Activated CD4-positive, alpha-beta T cell treated with anti-CD3 and anti-CD28 coated beads for 36 hours (primary cell): ENCODE results near the gene TMEM132D. TPM values are rescaled to one million over a fixed set of nuclear protein-coding genes. Genes with fewer than 3 reads are reported as not detected.
"Not testable (repeated sequence)": the region's sequence is repeated elsewhere in the genome, so short reads cannot be mapped to it uniquely, and the experiment has no call there.

Experiments
- ATAC-seq: fragments of 200-7000 bp; cut with Tn5 transposase; one replicate; pipeline ENCODE4 v1.10.0; 2021; ENCODE audit warnings: mild to moderate bottlenecking, moderate library complexity
- CTCF ChIA-PET: fragments of 350-600 bp; sonication (Branson Sonifier 250); formaldehyde crosslinking; loops from one replicate; lab custom pipeline; 2021; ENCODE audit warnings: antibody characterized with exemption; lab: Charles Lee
- POLR2A ChIA-PET: fragments of 350-600 bp; sonication (Branson Sonifier 250); formaldehyde crosslinking; loops from one replicate; lab custom pipeline; 2021; ENCODE audit warnings: antibody characterized with exemption, inconsistent platforms; lab: Charles Lee
- DNase-seq: peaks from one replicate; pipeline ENCODE4 v3.0.0-alpha.2; 2020
- H3K27ac Mint-ChIP-seq: one replicate; pipeline ENCODE4 v1.8.0; 2021; ENCODE audit warnings: mixed read lengths
- H3K27me3 Mint-ChIP-seq: one replicate; pipeline ENCODE4 v1.8.0; 2021; ENCODE audit warnings: mixed read lengths
- H3K36me3 Mint-ChIP-seq: one replicate; pipeline ENCODE4 v1.8.0; 2021; ENCODE audit warnings: low read depth, mixed read lengths
- H3K4me1 Mint-ChIP-seq: one replicate; pipeline ENCODE4 v1.8.0; 2021; ENCODE audit warnings: mixed read lengths
- H3K4me3 Mint-ChIP-seq: one replicate; pipeline ENCODE4 v1.8.0; 2021; ENCODE audit warnings: mild to moderate bottlenecking, moderate library complexity, mixed read lengths
- H3K9me3 Mint-ChIP-seq: one replicate; pipeline ENCODE4 v1.8.0; 2021; ENCODE audit warnings: low read depth, mixed read lengths
- intact Hi-C, 2 experiments: fragments of 100-400 bp; cut with DNase I in 1 of 2; cut with micrococcal nuclease in 1 of 2; formaldehyde crosslinking; loops; one replicate each; pipeline versions ENCODE4 v1.14.2 to v1.15.1; 2022 to 2024; cut with DNase I, micrococcal nuclease
- total RNA-seq, 2 experiments: library from RNA; stranded (reverse); gene quantifications; one replicate each; pipeline ENCODE4 v1.2.3, GENCODE V29; 2021

The TMEM132D gene
- total RNA-seq, 2 experiments from 2014 or later, result not detected

- H3K9me3 Mint-ChIP-seq, result no peaks in the 10 kb centered on the region
- DNase-seq (no peak), ATAC-seq (no peak)
- ChIA-PET CTCF (no interaction called here), POLR2A (no interaction called here)
- H3K4me1 Mint-ChIP-seq, result no peaks in the 10 kb centered on the region
- no peak overlapping the region for H3K4me3 Mint-ChIP-seq
- no peak overlapping the region for H3K27ac Mint-ChIP-seq
- H3K27me3 Mint-ChIP-seq, result peaks cover 32% of the 10 kb centered on the region
- H3K36me3 Mint-ChIP-seq, result no peaks in the 10 kb centered on the region
- intact Hi-C loops, result no loop called here
Observed at GRCh38 chr12:129902371-129903091, 1.3 kb downstream of the TMEM132D start.

GRCh38 chr12:129901254-129901653 lies 2.6 kb downstream of the TMEM132D start:
- Mint-ChIP-seq H3K4me3 (no peak overlapping the region), H3K27ac (no peak overlapping the region), H3K4me1 (no peaks in the 10 kb centered on the region), H3K9me3 (peaks cover 1% of the 10 kb centered on the region), H3K36me3 (no peaks in the 10 kb centered on the region), H3K27me3 (peaks cover 32% of the 10 kb centered on the region)
- ATAC-seq, result no peak
- no peak for DNase-seq
- ChIA-PET CTCF (no interaction called here), POLR2A (no interaction called here)
- intact Hi-C loops, result no loop called here

- Mint-ChIP-seq H3K4me3 (no peak overlapping the region), H3K36me3 (no peaks in the 10 kb centered on the region), H3K9me3 (peaks cover 1% of the 10 kb centered on the region), H3K4me1 (no peaks in the 10 kb centered on the region), H3K27ac (no peak overlapping the region), H3K27me3 (peaks cover 26% of the 10 kb centered on the region)
- intact Hi-C loops, result no loop called here
- DNase-seq (no peak), ATAC-seq (no peak)
- POLR2A ChIA-PET, result interaction anchor here (0.6 kb wide), 1 partner anchor 1317 kb away, joined by 3 read pairs; no protein-coding TSS in a partner anchor
- CTCF ChIA-PET, result no interaction called here
Observed at GRCh38 chr12:129900306-129900705, 3.5 kb downstream of the TMEM132D start.

- H3K27me3 Mint-ChIP-seq, result peaks cover 17% of the 10 kb centered on the region
- intact Hi-C loops, H3K4me1 Mint-ChIP-seq, POLR2A ChIA-PET, DNase-seq, CTCF ChIA-PET, H3K4me3 Mint-ChIP-seq, H3K27ac Mint-ChIP-seq, H3K36me3 Mint-ChIP-seq, H3K9me3 Mint-ChIP-seq, ATAC-seq: not testable (repeated sequence)
Observed at GRCh38 chr12:129899045-129899444, 4.8 kb downstream of the TMEM132D start.

GRCh38 chr12:129893691-129894090 lies 10.1 kb downstream of the TMEM132D start:
- Mint-ChIP-seq H3K4me1 (no peaks in the 10 kb centered on the region), H3K9me3 (peaks cover 1% of the 10 kb centered on the region), H3K27me3 (peaks cover 2% of the 10 kb centered on the region), H3K4me3 (no peak overlapping the region), H3K36me3 (no peaks in the 10 kb centered on the region), H3K27ac (no peak overlapping the region)
- ChIA-PET CTCF (no interaction called here), POLR2A (no interaction called here)
- DNase-seq (no peak), ATAC-seq (no peak)
- intact Hi-C loops, result no loop called here

- no peaks in the 10 kb centered on the region for H3K4me1 Mint-ChIP-seq
- H3K27ac Mint-ChIP-seq, result no peak overlapping the region
- no peak overlapping the region for H3K4me3 Mint-ChIP-seq
- no peaks in the 10 kb centered on the region for H3K36me3 Mint-ChIP-seq
- CTCF ChIA-PET, result no interaction called here
- no peaks in the 10 kb centered on the region for H3K9me3 Mint-ChIP-seq
- POLR2A ChIA-PET, result no interaction called here
- DNase-seq, result no peak
- intact Hi-C loops, result no loop called here
- no peak for ATAC-seq
- peaks cover 2% of the 10 kb centered on the region for H3K27me3 Mint-ChIP-seq
Observed at GRCh38 chr12:129887101-129887500, 16.7 kb downstream of the TMEM132D start.

GRCh38 chr12:129886541-129886940 lies 17.3 kb downstream of the TMEM132D start:
- H3K4me3 Mint-ChIP-seq, result no peak overlapping the region
- H3K9me3 Mint-ChIP-seq, result peaks cover 2% of the 10 kb centered on the region
- no peak for ATAC-seq
- H3K27me3 Mint-ChIP-seq, result peaks cover 2% of the 10 kb centered on the region
- intact Hi-C loops, result no loop called here
- no peak for DNase-seq
- ChIA-PET POLR2A (no interaction called here), CTCF (no interaction called here)
- H3K36me3 Mint-ChIP-seq, result no peaks in the 10 kb centered on the region
- H3K4me1 Mint-ChIP-seq, result no peaks in the 10 kb centered on the region
- no peak overlapping the region for H3K27ac Mint-ChIP-seq

GRCh38 chr12:129885287-129885686 lies 18.5 kb downstream of the TMEM132D start:
- Mint-ChIP-seq H3K36me3 (no peaks in the 10 kb centered on the region), H3K4me1 (no peaks in the 10 kb centered on the region), H3K27ac (no peak overlapping the region), H3K4me3 (no peak overlapping the region), H3K27me3 (no peaks in the 10 kb centered on the region), H3K9me3 (peaks cover 3% of the 10 kb centered on the region)
- POLR2A ChIA-PET, result no interaction called here
- DNase-seq, result no peak
- intact Hi-C loops, result no loop called here
- no peak for ATAC-seq
- CTCF ChIA-PET, result no interaction called here

GRCh38 chr12:129877411-129877810 lies 26.4 kb downstream of the TMEM132D start:
- POLR2A ChIA-PET, result no interaction called here
- H3K4me3 Mint-ChIP-seq, result no peak overlapping the region
- H3K9me3 Mint-ChIP-seq, result peaks cover 11% of the 10 kb centered on the region
- intact Hi-C loops, result no loop called here
- H3K27ac Mint-ChIP-seq, result no peak overlapping the region
- CTCF ChIA-PET, result interaction anchor here (0.6 kb wide), 1 partner anchor 115 kb away, joined by 3 read pairs; no protein-coding TSS in a partner anchor
- H3K4me1 Mint-ChIP-seq, result no peaks in the 10 kb centered on the region
- no peaks in the 10 kb centered on the region for H3K36me3 Mint-ChIP-seq
- DNase-seq (no peak), ATAC-seq (no peak)
- H3K27me3 Mint-ChIP-seq, result peaks cover 4% of the 10 kb centered on the region

GRCh38 chr12:129873833-129874208 lies 30.0 kb downstream of the TMEM132D start:
- H3K4me1 Mint-ChIP-seq, result no peaks in the 10 kb centered on the region
- intact Hi-C loops, result no loop called here
- DNase-seq (no peak), ATAC-seq (no peak)
- H3K9me3 Mint-ChIP-seq, result peaks cover 3% of the 10 kb centered on the region
- ChIA-PET CTCF (no interaction called here), POLR2A (no interaction called here)
- peaks cover under 1% of the 10 kb centered on the region for H3K27me3 Mint-ChIP-seq
- H3K4me3 Mint-ChIP-seq, result no peak overlapping the region
- no peak overlapping the region for H3K27ac Mint-ChIP-seq
- H3K36me3 Mint-ChIP-seq, result no peaks in the 10 kb centered on the region

GRCh38 chr12:129873111-129873832 lies 30.6 kb downstream of the TMEM132D start:
- Mint-ChIP-seq H3K4me3 (no peak overlapping the region), H3K27ac (no peak overlapping the region), H3K27me3 (no peaks in the 10 kb centered on the region), H3K4me1 (no peaks in the 10 kb centered on the region), H3K36me3 (no peaks in the 10 kb centered on the region), H3K9me3 (peaks cover 3% of the 10 kb centered on the region)
- ATAC-seq (no peak), DNase-seq (no peak)
- CTCF ChIA-PET, result no interaction called here
- POLR2A ChIA-PET, result no interaction called here
- intact Hi-C loops, result no loop called here
